Osteocyte (in vitro differentiated cells): ENCODE measurements around the gene VAV3. TPM values are rescaled to one million over a fixed set of nuclear protein-coding genes. Genes with fewer than 3 reads are reported as not detected.

Experiments used
- DNase-seq: peaks from one replicate; pipeline ENCODE4 v3.0.0; 2021; ENCODE audit warnings: mixed read lengths; ENCODE audit not compliant: unreplicated experiment; ENCODE audit errors: extremely low spot score
- H3K27ac Mint-ChIP-seq: one replicate; pipeline ENCODE4 v1.8.0; 2021; ENCODE audit warnings: mild to moderate bottlenecking, mixed read lengths; ENCODE audit not compliant: unreplicated experiment
- H3K27me3 Mint-ChIP-seq: one replicate; pipeline ENCODE4 v1.8.0; 2021; ENCODE audit warnings: mixed read lengths; ENCODE audit not compliant: unreplicated experiment
- H3K36me3 Mint-ChIP-seq: one replicate; pipeline ENCODE4 v1.8.0; 2021; ENCODE audit warnings: mixed read lengths; ENCODE audit not compliant: unreplicated experiment
- H3K4me1 Mint-ChIP-seq: one replicate; pipeline ENCODE4 v1.8.0; 2021; ENCODE audit warnings: mixed read lengths; ENCODE audit not compliant: unreplicated experiment
- H3K4me3 Mint-ChIP-seq: one replicate; pipeline ENCODE4 v1.8.0; 2021; ENCODE audit warnings: mild to moderate bottlenecking, moderate library complexity, mixed read lengths; ENCODE audit not compliant: unreplicated experiment
- H3K9me3 Mint-ChIP-seq: one replicate; pipeline ENCODE4 v1.8.0; 2021; ENCODE audit warnings: mixed read lengths; ENCODE audit not compliant: unreplicated experiment
- total RNA-seq: library from RNA; stranded (reverse); gene quantifications from 2 replicates; pipeline ENCODE4 v1.2.1, GENCODE V29; 2021
- TF ChIP-seq, protein P1 (sequence below): fragments of 200-600 bp; sonication (generic); IDR thresholded peaks from 2 replicates; pipeline ENCODE4 v1.5.0; 2021; ENCODE audit warnings: antibody characterized with exemption, mild to moderate bottlenecking, moderate library complexity

The VAV3 gene
- total RNA-seq, 1 donor from 2014 or later, result not detected

DNA sequence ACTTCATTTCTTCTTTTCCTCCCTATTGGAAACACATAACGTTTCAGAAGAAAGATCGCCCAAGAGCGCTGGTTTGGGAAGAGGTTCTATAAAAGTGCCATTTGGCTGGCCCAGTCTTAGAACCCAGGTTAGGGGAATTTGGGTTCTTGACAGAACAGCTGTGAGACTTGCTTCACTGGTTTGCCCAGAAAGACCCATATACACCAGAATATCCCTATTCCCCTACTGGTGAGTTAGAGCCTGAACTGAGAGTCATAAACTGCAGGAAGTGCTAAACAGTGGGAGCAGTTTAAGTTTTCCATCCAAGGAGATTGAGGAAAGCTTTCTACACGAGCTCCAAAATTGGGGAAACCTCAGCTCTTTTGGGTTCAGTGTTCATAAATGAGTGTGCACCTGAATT is 275.2 kb downstream of the VAV3 start:
- Mint-ChIP-seq H3K27ac (no peak overlapping the region), H3K36me3 (no peaks in the 10 kb centered on the region), H3K4me3 (no peak overlapping the region), H3K27me3 (no peaks in the 10 kb centered on the region), H3K9me3 (no peaks in the 10 kb centered on the region), H3K4me1 (peaks cover 8% of the 10 kb centered on the region)
- TF ChIP-seq, protein P1, sequence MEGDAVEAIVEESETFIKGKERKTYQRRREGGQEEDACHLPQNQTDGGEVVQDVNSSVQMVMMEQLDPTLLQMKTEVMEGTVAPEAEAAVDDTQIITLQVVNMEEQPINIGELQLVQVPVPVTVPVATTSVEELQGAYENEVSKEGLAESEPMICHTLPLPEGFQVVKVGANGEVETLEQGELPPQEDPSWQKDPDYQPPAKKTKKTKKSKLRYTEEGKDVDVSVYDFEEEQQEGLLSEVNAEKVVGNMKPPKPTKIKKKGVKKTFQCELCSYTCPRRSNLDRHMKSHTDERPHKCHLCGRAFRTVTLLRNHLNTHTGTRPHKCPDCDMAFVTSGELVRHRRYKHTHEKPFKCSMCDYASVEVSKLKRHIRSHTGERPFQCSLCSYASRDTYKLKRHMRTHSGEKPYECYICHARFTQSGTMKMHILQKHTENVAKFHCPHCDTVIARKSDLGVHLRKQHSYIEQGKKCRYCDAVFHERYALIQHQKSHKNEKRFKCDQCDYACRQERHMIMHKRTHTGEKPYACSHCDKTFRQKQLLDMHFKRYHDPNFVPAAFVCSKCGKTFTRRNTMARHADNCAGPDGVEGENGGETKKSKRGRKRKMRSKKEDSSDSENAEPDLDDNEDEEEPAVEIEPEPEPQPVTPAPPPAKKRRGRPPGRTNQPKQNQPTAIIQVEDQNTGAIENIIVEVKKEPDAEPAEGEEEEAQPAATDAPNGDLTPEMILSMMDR, result no peak
- DNase-seq, result no peak

DNA sequence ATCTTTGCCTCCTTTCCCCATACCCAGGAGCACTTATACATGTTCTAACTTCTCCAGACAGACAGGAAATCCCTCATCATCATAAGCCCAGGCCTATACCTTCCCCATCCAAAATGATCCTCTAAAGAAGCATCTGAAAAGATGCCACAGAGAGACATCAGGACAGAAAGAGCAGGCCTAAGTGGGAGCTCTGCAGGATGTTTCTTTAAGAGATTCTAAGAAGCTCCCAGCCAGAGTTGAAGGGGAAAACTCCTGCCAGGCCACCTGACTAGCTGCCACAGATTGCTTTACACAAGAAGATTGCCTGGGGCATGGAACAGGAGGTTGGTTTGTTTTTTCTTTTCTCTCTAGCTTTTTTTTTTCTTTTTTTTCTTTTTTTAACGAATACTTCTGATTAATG is 275.8 kb downstream of the VAV3 start:
- no peak overlapping the region for H3K4me3 Mint-ChIP-seq
- no peaks in the 10 kb centered on the region for H3K36me3 Mint-ChIP-seq
- no peaks in the 10 kb centered on the region for H3K9me3 Mint-ChIP-seq
- peaks cover 8% of the 10 kb centered on the region for H3K4me1 Mint-ChIP-seq
- no peaks in the 10 kb centered on the region for H3K27me3 Mint-ChIP-seq
- TF ChIP-seq, protein P1, result no peak
- no peak overlapping the region for H3K27ac Mint-ChIP-seq
- DNase-seq, result no peak

DNA sequence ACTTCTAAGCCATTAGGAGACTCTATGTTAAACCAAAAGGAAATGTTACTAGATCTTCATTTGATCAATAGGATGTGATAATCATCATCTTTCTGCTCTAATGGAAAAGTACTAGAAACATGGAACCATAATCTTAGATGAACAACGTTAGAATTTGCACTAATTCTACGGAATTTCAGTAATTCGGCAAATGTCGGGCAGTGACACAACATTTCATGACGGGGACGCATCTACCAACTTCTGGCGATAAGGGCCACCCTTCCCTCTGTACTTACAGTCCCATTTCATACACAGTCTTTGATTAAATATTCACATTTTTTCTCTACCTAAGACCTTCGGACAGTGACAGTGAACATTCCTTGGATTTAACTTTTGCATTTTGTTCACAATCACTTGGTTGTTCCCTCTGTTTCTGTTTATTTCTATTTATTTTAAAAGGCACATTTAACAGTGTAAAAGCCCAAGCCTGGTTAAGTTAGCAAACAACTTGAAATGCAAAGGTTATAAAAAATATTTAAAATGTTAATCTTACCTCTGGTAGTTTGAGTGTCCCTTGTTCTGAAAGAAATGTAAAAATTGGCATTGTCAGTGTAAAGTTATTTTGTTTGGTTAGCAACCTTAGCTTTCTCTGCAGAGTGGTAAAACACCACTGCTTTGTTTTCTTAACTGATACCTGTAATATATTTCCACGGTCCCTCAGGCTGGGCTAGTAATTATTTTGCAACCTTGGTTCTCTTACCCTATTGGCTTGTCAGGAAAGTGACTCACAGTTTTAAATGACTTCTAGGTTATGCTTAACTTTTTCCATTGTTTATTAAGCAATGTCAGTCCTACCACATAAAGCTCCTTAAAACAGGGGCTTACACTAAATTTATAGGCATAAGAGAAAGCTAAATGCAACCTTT is 276.9 kb downstream of the VAV3 start:
- Mint-ChIP-seq H3K36me3 (no peaks in the 10 kb centered on the region), H3K4me3 (no peak overlapping the region), H3K9me3 (no peaks in the 10 kb centered on the region), H3K4me1 (peaks cover 8% of the 10 kb centered on the region), H3K27me3 (no peaks in the 10 kb centered on the region), H3K27ac (no peak overlapping the region)
- DNase-seq, result no peak
- TF ChIP-seq, protein P1, result no peak

DNA sequence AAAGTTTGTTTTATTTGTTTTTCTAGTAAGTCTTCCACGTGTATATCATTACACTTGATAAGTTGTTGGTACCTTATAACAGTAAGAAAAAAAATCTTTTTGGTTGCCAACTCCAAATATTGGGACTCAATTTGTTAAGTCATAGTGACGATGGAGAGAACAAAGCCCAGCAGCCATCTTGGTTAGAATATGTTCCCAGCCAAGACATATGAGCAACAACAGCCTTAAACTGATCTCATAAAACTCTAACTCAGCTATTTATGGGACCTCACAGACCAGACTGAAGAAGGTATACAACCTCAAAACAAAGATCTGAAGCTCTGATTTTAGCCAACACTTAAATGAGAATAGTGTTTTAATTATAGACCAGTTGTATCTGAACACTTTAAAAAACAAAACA is 281.3 kb downstream of the VAV3 start:
- no peak for DNase-seq

DNA sequence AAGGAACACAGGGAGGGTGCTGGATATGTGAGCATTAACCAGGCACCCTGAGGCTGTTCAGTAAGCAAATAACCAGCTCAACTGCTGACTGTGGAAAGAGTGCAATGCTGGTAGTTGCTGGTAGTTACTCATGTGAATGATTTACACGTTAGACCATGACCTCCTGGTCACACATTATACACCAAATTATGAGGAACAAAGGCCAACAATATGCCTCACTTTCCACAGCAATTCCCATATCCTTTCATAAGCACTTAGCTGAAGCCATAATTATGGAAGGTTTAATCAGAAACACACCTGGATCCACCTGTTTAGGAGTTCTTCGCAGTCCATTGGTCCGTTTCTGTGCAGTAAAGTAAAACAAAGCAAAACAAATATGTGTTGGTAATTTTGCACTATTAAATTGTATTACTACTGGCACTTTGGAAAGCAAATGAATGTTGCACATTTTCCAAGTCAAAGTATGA is 281.8 kb downstream of the VAV3 start:
- TF ChIP-seq, protein P1, result no peak
- H3K36me3 Mint-ChIP-seq, result no peaks in the 10 kb centered on the region
- H3K4me1 Mint-ChIP-seq, result no peaks in the 10 kb centered on the region
- H3K27ac Mint-ChIP-seq, result no peak overlapping the region
- DNase-seq, result no peak
- no peaks in the 10 kb centered on the region for H3K27me3 Mint-ChIP-seq
- no peaks in the 10 kb centered on the region for H3K9me3 Mint-ChIP-seq
- no peak overlapping the region for H3K4me3 Mint-ChIP-seq

More for the DNA sequence above, 281.3 kb downstream of the VAV3 start:
- no peaks in the 10 kb centered on the region for H3K9me3 Mint-ChIP-seq
- no peaks in the 10 kb centered on the region for H3K27me3 Mint-ChIP-seq
- H3K4me3 Mint-ChIP-seq, result no peak overlapping the region
- no peaks in the 10 kb centered on the region for H3K36me3 Mint-ChIP-seq
- H3K4me1 Mint-ChIP-seq, result no peaks in the 10 kb centered on the region
- TF ChIP-seq, protein P1, result no peak
- no peak overlapping the region for H3K27ac Mint-ChIP-seq
